Suprapubic skin (tissue), 4 donors: Measurements from ENCODE around the gene GAL3ST1. TPM values are rescaled to one million over a fixed set of nuclear protein-coding genes. Genes with fewer than 3 reads are reported as not detected.

Source experiments
- DNase-seq, 2 donors: peaks; one replicate each; pipeline ENCODE4 v3.0.0-alpha.2; 2019; ENCODE audit warnings: low spot score in 2 of 2
- H3K27ac ChIP-seq: fragments of 200-600 bp; sonication (generic); one replicate; pipeline ENCODE4 v1.5.1; 2019
- H3K27me3 ChIP-seq: fragments of 200-600 bp; sonication (generic); one replicate; pipeline ENCODE4 v1.5.1; 2019
- H3K36me3 ChIP-seq: fragments of 200-600 bp; sonication (generic); one replicate; pipeline ENCODE4 v1.5.1; 2019
- H3K4me1 ChIP-seq: fragments of 200-600 bp; sonication (generic); one replicate; pipeline ENCODE4 v1.5.1; 2019
- H3K4me3 ChIP-seq: fragments of 200-600 bp; sonication (generic); one replicate; pipeline ENCODE4 v1.5.1; 2019; ENCODE audit warnings: mild to moderate bottlenecking
- H3K9me3 ChIP-seq: fragments of 200-600 bp; sonication (generic); one replicate; pipeline ENCODE4 v1.5.1; 2019
- EP300 ChIP-seq: sonication (generic); formaldehyde crosslinking; IDR thresholded peaks from one replicate; pipeline ENCODE4 v1.6.1; 2017; ENCODE audit warnings: antibody characterized with exemption
- POLR2A ChIP-seq, 2 donors: fragments of 450-650 bp; IDR thresholded peaks; one replicate each; pipeline ENCODE4 v1.6.1; 2017; ENCODE audit warnings: antibody characterized with exemption in 2 of 2, mild to moderate bottlenecking in 2 of 2, moderate library complexity in 2 of 2
- POLR2AphosphoS5 ChIP-seq, 3 donors: sonication (generic); formaldehyde crosslinking; IDR thresholded peaks; one replicate each; pipeline ENCODE4 v1.6.1; 2017; ENCODE audit warnings: antibody characterized with exemption in 3 of 3
- WGBS: methylation state at CpG from one replicate; pipeline ENCODE4 v1.1.5; 2018; 5-methylcytosine and 5-hydroxymethylcytosine counted together
- total RNA-seq, 4 donors: library from RNA; depleted of rRNA; stranded (reverse); fragments of >200 nt; gene quantifications; one replicate each; pipeline ENCODE4 v1.1.0, GENCODE V29; 2016
- TF ChIP-seq, protein P1 (sequence below), 2 donors: fragments of 200-600 bp in 1 of 2; fragments of 450-650 bp in 1 of 2; sonication (generic) in 1 of 2; IDR thresholded peaks; one replicate each; pipeline ENCODE4 v1.5.1; 2016 to 2019; ENCODE audit warnings: antibody characterized with exemption in 2 of 2, mild to moderate bottlenecking in 1 of 2, moderate library complexity in 1 of 2

Gene GAL3ST1
- total RNA-seq, 4 donors from 2014 or later = 1.2 to 3.7 (median 2.4) TPM

DNA sequence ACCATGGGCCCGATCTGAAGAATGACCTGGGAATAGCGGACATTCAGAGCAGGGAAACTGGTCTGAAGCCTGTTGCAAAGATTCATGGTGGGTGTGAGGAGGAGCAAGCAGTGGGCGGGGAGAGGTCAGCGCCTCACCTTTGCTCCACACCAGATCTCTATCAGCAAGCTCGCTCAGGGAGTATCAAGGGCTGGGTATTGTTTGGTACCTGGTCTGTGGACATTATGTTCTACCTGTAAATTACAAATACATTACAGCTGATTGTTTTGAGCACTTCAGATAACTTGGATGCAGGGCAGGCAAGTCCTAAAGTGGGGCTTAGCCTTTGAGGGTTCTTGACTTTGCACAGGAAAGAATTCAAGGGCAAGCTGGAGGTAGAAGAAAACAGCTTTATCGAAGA is 58.2 kb downstream of the GAL3ST1 start:
- no peaks in the 10 kb centered on the region for H3K4me1 ChIP-seq
- H3K36me3 ChIP-seq = no peaks in the 10 kb centered on the region
- 87% methylated on average over 4 of the region's 6 CpGs for WGBS
- TF ChIP-seq POLR2A (IDR thresholded peaks at IDR 0.05) (no peak), EP300 (no peak), POLR2AphosphoS5 (IDR thresholded peaks at IDR 0.05) (no peak)
- TF ChIP-seq, protein P1, sequence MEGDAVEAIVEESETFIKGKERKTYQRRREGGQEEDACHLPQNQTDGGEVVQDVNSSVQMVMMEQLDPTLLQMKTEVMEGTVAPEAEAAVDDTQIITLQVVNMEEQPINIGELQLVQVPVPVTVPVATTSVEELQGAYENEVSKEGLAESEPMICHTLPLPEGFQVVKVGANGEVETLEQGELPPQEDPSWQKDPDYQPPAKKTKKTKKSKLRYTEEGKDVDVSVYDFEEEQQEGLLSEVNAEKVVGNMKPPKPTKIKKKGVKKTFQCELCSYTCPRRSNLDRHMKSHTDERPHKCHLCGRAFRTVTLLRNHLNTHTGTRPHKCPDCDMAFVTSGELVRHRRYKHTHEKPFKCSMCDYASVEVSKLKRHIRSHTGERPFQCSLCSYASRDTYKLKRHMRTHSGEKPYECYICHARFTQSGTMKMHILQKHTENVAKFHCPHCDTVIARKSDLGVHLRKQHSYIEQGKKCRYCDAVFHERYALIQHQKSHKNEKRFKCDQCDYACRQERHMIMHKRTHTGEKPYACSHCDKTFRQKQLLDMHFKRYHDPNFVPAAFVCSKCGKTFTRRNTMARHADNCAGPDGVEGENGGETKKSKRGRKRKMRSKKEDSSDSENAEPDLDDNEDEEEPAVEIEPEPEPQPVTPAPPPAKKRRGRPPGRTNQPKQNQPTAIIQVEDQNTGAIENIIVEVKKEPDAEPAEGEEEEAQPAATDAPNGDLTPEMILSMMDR (IDR thresholded peaks at IDR 0.05) = no peak
- no peak overlapping the region for H3K27ac ChIP-seq
- no peak for DNase-seq
- no peak overlapping the region for H3K4me3 ChIP-seq
- H3K9me3 ChIP-seq = no peaks in the 10 kb centered on the region
- peaks cover 3% of the 10 kb centered on the region for H3K27me3 ChIP-seq

DNA sequence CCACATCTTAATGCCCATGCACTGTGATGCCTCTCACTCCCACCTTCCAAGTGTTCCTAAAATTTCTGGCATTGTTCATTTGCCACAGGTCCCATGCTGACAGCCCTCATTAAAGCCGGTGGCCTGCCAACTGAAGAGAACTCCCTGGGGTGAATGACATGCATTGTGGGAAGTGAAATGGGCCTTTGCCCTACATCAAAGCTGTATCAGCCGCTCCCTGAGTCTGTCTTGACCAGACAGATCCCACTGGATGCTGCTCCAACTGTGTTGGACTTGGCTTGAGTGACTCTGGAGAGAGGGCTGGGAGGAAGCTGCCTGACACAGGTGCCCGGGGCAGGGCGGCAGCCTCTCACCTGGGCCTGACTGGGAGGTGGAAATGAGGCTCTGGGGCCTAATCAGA is 60.2 kb downstream of the GAL3ST1 start:
- H3K27me3 ChIP-seq = no peaks in the 10 kb centered on the region
- H3K36me3 ChIP-seq = no peaks in the 10 kb centered on the region
- H3K9me3 ChIP-seq = no peaks in the 10 kb centered on the region
- 31% methylated on average over 2 of the region's 4 CpGs for WGBS
- no peak for TF ChIP-seq EP300
- TF ChIP-seq, protein P1 (IDR thresholded peaks at IDR 0.05) = no peak
- TF ChIP-seq POLR2AphosphoS5 (IDR thresholded peaks at IDR 0.05) = no peak
- no peak for TF ChIP-seq POLR2A (IDR thresholded peaks at IDR 0.05)
- H3K27ac ChIP-seq = no peak overlapping the region
- H3K4me3 ChIP-seq = no peak overlapping the region
- H3K4me1 ChIP-seq = no peaks in the 10 kb centered on the region
- no peak for DNase-seq

DNA sequence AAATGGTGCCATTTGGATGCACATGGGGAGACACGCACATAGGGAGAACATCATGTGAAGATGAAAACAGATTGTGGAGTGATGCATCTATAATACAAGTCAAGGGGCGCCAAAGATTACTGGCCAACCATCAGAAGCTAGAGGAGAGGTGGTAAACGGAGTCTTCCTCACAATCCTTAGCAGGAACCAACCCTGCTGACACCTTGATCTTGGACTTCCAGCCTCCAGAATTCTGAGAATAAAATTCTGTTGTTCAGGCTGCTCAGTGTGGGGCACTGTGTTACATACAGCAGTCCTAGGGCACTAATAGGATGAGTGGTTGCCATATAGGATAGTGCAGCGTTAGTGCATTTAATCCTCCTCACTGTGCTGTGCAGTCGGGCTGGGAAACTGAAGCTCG is 61.0 kb downstream of the GAL3ST1 start:
- Histone ChIP-seq H3K36me3 (no peaks in the 10 kb centered on the region), H3K27me3 (peaks cover 4% of the 10 kb centered on the region), H3K4me1 (no peaks in the 10 kb centered on the region), H3K4me3 (no peak overlapping the region), H3K27ac (no peak overlapping the region), H3K9me3 (no peaks in the 10 kb centered on the region)
- no peak for DNase-seq
- TF ChIP-seq EP300 (no peak), POLR2A (IDR thresholded peaks at IDR 0.05) (no peak), POLR2AphosphoS5 (IDR thresholded peaks at IDR 0.05) (no peak)
- TF ChIP-seq, protein P1 (IDR thresholded peaks at IDR 0.05) = no peak
- 87% methylated on average over 4 of the region's 6 CpGs for WGBS

DNA sequence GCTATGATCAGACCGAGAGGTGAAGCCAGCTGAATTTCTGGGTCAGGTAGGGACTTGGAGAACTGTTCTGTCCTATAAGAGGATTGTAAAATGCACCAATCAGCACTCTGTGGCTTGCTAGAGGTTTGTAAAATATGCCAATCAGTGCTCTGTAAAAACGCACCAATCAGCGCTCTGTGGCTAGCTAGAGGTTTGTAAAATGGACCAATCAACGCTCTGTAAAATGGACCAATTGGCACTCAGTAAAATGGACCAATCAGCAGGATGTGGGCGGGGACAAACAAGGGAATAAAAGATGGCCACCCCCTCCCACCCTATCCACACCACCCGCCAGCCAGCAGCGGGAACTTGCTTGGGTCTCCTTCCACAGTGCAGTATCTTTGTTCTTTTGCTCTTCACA is 62.6 kb downstream of the GAL3ST1 start:
- no peak for TF ChIP-seq POLR2A (IDR thresholded peaks at IDR 0.05)
- TF ChIP-seq, protein P1 (IDR thresholded peaks at IDR 0.05) = no peak
- TF ChIP-seq EP300 = no peak
- TF ChIP-seq POLR2AphosphoS5 (IDR thresholded peaks at IDR 0.05) = no peak
- Histone ChIP-seq H3K9me3 (no peaks in the 10 kb centered on the region), H3K27ac (no peak overlapping the region), H3K4me3 (no peak overlapping the region), H3K4me1 (no peaks in the 10 kb centered on the region), H3K36me3 (no peaks in the 10 kb centered on the region), H3K27me3 (peaks cover 10% of the 10 kb centered on the region)
- no peak for DNase-seq
- WGBS = 89% methylated on average over 7 of the region's 7 CpGs

DNA sequence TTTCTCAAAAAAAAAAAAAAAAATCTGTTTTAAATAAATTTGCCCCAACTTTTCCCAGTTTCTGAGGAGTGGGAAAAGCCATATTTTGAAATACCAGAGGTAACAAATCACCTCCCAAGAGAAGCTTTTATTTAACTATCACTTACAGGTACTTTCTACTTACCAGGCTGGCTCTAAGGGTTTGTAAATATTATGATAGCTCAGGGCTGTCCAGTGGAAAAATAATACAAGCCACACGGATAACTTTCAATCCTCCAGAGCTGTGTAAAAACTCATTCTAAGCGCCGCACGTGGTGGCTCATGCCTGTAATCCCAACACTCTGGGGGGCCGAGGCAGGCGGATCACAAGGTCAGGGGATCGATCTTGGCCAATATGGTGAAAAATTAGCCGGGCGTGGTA is 63.4 kb downstream of the GAL3ST1 start:
- 87% methylated on average over 9 of the region's 9 CpGs for WGBS
- H3K9me3 ChIP-seq = no peaks in the 10 kb centered on the region
- DNase-seq = no peak
- H3K27ac ChIP-seq = no peak overlapping the region
- H3K4me1 ChIP-seq = no peaks in the 10 kb centered on the region
- TF ChIP-seq POLR2A (IDR thresholded peaks at IDR 0.05) (no peak), EP300 (no peak), POLR2AphosphoS5 (IDR thresholded peaks at IDR 0.05) (no peak)
- TF ChIP-seq, protein P1 (IDR thresholded peaks at IDR 0.05) = no peak
- peaks cover 18% of the 10 kb centered on the region for H3K27me3 ChIP-seq
- no peak overlapping the region for H3K4me3 ChIP-seq
- no peaks in the 10 kb centered on the region for H3K36me3 ChIP-seq
